ENCODE data around the gene ISX.

GRCh38 chr22:35104491-35104890 is 38.5 kb downstream of the ISX start:
- no peak for TF ChIP-seq SP1 (CRISPR knock-in tag; conservative IDR thresholded peaks at IDR 0.05)
- TF ChIP-seq CTCF (IDR thresholded peaks at IDR 0.05): no peak
- TF ChIP-seq FOXP1 (CRISPR knock-in tag; IDR thresholded peaks at IDR 0.05; ENCODE audit: borderline replicate concordance): no peak
- TF ChIP-seq CREM (CRISPR knock-in tag; IDR thresholded peaks at IDR 0.05): no peak
- TF ChIP-seq MXD4 (CRISPR knock-in tag; IDR thresholded peaks at IDR 0.05; ENCODE audit: borderline replicate concordance): no peak
- TF ChIP-seq ERG (CRISPR knock-in tag; IDR thresholded peaks at IDR 0.05): no peak

Data from WTC11 (cell line).